Measurements from ENCODE around the gene POLH.

DNA sequence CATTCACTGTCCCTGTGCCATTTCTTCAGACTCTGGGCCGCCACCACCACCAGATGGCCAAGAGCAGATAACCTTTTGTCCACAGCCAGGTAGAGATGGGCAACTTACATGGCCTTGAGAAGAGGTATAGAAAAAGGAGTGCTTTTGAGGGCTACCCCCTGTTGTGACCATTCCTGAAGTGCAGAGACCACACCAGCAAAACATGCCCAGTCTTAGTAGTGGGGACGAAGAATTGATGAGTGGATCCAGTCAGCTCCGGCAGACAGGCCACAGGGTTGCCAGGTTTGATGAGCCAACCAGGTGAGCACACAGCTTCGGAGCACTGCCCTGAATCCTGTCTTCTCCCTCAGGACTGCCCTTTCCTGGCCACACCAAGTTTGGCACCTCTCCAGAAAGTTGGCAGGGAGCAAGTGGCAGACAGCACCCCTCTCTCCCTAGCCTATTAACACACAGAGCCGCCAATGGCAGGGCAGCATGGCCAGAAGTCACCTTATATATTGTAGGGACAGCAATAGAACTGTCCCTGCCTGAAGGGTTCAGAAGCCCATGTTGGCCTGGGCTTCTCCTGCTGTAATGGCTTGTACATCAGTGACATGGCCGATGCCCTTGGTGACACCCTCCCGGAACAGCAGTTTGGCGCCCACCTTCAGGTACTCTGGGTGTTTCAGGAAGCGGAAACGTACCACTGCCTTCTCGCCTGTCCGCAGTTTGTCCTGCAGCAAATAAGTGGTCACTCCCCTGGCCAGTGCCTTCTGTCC, 45.3 kb downstream of the POLH start:
- TF ChIP-seq, protein P1, sequence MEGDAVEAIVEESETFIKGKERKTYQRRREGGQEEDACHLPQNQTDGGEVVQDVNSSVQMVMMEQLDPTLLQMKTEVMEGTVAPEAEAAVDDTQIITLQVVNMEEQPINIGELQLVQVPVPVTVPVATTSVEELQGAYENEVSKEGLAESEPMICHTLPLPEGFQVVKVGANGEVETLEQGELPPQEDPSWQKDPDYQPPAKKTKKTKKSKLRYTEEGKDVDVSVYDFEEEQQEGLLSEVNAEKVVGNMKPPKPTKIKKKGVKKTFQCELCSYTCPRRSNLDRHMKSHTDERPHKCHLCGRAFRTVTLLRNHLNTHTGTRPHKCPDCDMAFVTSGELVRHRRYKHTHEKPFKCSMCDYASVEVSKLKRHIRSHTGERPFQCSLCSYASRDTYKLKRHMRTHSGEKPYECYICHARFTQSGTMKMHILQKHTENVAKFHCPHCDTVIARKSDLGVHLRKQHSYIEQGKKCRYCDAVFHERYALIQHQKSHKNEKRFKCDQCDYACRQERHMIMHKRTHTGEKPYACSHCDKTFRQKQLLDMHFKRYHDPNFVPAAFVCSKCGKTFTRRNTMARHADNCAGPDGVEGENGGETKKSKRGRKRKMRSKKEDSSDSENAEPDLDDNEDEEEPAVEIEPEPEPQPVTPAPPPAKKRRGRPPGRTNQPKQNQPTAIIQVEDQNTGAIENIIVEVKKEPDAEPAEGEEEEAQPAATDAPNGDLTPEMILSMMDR (IDR thresholded peaks at IDR 0.05) = no peak
- TF ChIP-seq EP300 (IDR thresholded peaks at IDR 0.05) = no peak
